GM19452 (cell line): ENCODE data around the gene EPHA2.

ENCODE experiments used
- ATAC-seq: cut with Tn5 transposase; IDR thresholded peaks from one replicate; pipeline ENCODE4 v1.9.1; 2021; ENCODE audit not compliant: unreplicated experiment

The EPHA2 gene

GRCh38 chr1:16184557-16185303 lies 28.9 kb upstream of the EPHA2 start:
- no peak for ATAC-seq

GRCh38 chr1:16183765-16184556 lies 28.1 kb upstream of the EPHA2 start:
- ATAC-seq: no peak

DNA sequence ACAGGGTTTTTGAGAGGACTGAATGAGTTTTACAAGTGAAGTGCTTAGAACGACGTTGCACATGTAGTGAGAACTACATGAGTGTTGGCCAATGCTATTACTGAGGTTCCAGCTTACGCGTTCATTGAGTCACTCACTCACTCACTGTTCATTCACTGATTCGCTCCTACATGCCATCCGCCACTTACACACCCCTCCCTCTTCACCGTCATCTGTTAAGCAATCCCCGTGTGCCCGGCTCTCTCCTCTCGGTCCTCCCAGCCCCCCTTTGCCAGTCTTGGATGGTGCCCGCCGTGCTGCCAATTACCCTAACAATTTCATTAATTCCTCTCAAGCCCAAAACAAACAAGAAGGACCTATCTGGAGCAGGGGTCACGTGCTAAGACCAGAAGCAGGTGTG lies 27.3 kb upstream of the EPHA2 start:
- ATAC-seq: no peak

- ATAC-seq: no peak
Measured at GRCh38 chr1:16181887-16182719, 26.2 kb upstream of the EPHA2 start.

GRCh38 chr1:16180291-16180824 lies 24.5 kb upstream of the EPHA2 start:
- no peak for ATAC-seq

GRCh38 chr1:16178596-16179497 lies 23.0 kb upstream of the EPHA2 start:
- ATAC-seq: no peak

DNA sequence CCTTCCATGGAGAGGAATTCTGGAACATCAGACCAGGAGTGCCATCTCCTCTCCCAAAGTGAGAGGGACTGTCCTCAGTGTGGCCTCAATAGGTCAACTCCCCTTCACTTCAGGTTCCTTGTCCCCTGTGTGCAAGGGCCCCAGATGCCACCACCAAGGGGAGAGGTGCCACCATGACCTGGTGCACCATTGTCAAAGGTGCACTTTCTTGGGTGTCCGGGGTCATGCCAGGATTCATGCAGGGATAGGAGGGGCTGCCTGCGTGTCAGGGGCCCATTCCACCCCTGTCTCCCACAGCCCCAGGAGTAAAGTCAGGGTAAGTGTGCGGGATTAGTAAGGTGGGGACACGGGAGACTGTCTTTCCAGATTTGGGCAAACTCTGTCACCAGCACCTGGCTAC lies 21.4 kb upstream of the EPHA2 start:
- no peak for ATAC-seq

DNA sequence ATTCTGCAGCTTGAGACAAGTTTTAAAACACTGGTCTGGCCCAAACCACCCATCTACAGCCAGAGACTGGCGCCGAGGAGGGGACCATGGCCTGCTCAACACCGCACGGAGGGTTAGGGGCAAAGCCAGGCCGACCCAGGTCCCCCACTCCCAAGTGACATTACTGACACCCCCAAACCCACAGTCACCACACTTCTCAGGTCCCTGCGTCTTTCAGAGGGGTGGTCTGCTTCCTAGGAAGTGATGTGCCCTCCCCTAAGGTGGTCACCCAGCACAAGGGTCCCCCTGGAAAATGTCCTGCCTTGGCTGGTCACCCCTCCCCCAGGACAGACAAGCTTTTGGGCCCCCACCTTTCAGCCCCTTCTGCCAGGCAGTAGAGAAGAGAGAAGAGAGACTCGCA lies 20.8 kb upstream of the EPHA2 start:
- ATAC-seq: no peak

- no peak for ATAC-seq
Measured at GRCh38 chr1:16175610-16176553, 20.0 kb upstream of the EPHA2 start.

DNA sequence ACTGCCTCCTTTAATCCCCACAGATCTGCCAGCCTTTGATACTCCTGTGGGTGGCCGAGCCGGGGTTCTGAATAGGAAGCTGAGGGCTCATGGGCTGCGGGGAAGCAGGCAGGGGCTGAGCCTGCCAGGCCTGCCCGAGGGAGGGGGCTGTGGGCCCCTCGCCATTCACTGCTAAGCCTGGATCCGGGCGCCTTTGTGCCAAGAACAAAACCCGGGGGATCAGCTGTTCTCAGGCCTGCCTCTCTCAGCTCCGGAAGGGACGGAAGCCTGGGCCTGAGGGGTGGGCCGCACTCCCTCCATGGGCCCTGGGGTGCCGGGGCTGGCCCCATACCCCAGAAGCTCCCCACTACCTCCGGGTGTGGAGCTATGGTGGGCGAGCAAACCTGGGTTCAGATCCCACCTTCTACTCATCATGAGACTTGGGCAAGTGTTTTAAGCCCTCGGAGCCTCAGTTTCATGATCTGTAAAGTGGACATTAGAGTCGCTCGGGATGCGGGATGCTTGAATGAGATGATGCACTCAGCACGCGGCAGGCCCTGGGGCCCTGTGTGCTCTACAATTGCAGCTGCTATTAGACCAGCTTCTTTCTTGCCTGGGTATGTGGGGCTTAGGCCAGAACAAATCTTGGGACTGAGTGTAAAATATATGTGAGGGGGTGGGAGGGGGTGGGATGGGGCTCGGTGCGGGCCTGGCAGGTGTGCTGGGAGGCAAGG lies 19.2 kb upstream of the EPHA2 start:
- ATAC-seq: no peak

- ATAC-seq: no peak
Measured at GRCh38 chr1:16174261-16174868, 18.5 kb upstream of the EPHA2 start.

- ATAC-seq: no peak
Measured at GRCh38 chr1:16173447-16174260, 17.8 kb upstream of the EPHA2 start.

- no peak for ATAC-seq
Measured at GRCh38 chr1:16172964-16173446, 17.1 kb upstream of the EPHA2 start.

- no peak for ATAC-seq
Measured at GRCh38 chr1:16172218-16172830, 16.5 kb upstream of the EPHA2 start.

DNA sequence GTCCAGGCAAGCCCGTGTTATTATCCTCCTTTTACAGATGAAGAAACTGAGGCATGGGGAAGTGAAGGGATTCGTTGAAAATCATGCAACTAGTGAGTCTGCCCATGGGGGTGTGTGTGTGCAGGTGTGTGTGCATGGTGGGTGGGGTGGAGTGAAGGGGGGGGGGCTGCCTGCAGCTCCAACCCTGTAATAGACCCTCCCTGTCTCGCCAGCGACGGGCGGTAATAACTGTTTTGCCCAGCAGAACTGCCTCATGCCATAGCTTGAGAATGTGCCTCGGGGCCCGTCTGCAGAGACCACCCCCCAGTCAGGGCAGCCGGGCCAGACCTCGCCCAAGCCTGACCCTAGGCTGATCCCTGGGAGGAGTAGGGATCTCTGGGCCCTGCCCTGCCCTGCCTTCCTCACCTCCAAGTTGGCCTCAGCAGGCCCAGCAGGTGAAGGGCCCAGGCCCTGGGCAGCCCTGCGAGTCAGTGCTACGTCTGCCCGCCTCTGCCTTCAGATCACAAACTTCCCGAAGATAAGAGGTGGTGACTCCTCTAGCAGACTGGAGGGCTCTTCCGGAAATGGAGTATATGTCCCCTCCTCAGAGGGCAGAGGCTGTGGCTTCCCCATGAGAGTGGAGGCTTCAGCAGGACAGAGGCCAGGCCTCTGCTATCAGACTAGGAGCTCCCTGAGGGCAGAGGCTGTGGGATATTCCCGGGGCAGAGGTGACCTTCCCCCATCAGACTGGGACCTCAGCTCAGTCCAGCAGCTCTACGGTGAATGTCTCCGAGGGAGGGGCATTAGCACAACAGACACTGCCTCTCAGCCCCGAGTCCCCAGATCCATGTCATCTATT lies 15.7 kb upstream of the EPHA2 start:
- ATAC-seq: no peak

GRCh38 chr1:16170283-16170673 lies 14.4 kb upstream of the EPHA2 start:
- no peak for ATAC-seq
